GM21447 (cell line): ENCODE measurements around the gene NHLH1.
"Not testable (repeated sequence)": the region's sequence is repeated elsewhere in the genome, so short reads cannot be mapped to it uniquely, and the experiment has no call there.

ENCODE experiments used
- ATAC-seq: cut with Tn5 transposase; IDR thresholded peaks from one replicate; pipeline ENCODE4 v1.9.1; 2021; ENCODE audit not compliant: unreplicated experiment

NHLH1 gene

DNA sequence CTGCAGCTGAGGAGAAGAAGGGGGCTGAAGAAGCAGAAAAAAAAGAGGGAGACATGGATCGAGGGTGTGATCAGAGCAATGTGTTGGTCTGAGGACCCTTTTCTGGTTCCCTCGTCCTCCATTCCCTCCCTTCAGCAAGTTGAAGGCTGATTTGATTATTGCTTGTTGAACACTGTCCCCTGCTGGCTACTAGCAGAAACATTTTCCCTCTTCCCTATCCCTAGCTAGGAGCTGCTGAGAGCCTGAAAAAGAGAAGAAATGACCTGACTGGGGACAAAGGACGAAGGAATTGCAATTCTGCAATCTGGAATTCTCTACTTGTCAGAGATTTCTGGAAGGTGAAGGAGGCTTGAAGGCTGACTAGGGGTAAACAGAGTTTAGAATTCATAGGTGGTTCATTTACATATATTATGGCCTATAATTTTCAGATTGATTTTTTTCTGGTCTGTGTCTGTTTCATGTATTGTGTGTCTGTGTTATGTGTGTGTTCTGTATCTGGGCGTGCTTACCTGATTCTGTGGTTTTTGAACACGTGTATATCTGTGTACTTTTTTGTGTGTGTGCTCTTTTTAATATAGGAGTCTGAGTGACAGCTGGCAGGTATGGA, 9.8 kb downstream of the NHLH1 start:
- ATAC-seq, result no peak

DNA sequence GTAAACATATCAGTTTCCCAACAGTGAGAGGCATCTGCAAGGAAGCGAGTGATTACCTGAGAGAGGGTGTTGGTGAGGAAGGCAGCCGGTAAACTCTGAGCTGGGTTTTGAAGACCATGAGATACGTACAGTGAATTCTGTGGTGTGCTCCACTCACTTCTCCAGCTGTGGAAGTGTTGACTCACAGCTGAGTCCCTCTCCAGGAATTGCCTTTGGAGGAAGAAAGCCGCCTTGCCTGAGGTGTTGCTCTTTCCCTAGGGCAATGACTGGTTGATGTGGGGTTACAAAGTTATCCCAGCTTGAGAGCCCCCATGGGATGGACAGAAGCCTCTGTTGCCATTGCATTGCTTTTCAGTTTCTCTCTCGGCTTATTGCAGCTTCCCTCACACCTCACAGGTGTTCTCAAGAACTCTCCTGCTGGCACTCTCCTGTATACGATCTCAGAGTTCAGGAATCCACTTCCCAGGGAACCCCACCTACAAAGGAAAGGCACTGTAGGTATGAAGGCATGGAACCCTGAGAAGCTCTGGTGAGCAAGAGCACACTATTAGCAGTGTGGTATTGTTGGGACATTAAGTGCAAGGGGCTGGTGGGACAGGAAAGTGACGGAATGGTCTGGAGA, 10.8 kb downstream of the NHLH1 start:
- no peak for ATAC-seq

DNA sequence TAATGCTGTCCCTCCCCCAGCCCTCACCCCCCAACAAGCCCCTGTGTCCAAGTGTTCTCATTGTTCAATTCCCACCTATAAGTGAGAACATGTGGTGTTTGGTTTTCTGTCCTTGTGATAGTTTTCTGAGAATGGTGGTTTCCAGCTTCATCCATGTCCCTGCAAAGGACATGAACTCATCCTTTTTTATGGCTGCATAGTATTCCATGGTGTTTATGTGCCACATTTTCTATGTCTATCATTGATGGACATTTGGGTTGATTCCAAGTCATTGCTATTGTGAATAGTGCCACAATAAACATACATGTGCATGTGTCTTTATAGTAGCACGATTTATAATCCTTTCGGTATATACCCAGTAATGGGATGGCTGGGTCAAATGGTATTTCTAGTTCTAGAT, 17.9 kb downstream of the NHLH1 start:
- not testable (repeated sequence) for ATAC-seq

DNA sequence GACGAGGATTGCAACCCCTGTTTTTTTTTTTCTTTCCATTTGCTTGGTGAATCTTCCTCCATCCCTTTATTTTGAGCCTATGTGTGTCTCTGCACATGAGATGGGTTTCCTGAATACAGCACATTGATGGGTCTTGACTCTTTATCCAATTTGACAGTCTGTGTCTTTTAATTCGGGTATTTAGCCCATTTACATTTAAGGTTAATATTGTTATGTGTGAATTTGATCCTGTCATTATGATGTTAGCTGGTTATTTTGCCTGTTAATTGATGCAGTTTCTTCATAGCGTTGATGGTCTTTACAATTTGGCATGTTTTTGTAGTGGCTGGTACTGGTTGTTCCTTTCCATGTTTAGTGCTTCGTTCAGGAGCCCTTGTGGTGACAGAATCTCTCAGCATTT, 21.5 kb downstream of the NHLH1 start:
- ATAC-seq, result not testable (repeated sequence)

DNA sequence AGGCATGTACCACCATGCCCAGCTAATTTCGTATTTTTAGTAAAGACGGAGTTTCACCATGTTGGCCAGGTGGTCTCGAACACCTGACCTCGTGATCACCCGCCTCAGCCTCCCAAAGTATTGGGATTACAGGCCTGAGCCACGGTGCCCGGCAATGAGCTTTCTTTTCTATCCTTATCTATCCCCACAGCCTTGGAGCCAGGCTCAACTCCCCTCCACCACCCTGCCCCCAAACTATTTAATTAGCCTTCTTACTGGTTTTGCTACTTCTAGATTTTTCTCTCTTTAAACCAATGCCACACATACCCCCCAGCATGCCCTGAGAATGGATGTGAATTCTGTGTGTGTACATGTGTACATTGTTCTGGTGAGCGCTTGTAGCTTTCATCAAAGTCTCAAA, 27.8 kb downstream of the NHLH1 start:
- ATAC-seq, result no peak

DNA sequence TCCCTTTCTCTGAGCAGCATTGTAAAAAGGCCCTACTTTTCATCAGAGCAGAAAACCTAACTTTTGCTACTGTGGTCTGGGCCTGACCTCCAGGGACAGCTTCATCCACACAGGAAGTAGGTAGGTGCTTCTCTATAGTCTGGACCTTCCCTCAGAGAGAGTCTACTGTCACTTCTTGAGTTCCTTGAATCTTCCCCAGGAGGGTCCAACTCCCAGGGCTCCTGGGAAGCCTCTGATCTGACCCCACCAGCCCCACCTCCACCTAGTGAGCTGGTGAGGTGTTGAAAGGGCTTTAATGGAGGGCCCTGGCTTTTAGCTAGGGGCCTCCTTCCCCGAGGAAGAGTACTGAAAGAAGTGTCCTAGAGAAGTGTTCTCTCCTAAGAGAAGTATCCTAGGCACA, 30.8 kb downstream of the NHLH1 start:
- ATAC-seq, result no peak

DNA sequence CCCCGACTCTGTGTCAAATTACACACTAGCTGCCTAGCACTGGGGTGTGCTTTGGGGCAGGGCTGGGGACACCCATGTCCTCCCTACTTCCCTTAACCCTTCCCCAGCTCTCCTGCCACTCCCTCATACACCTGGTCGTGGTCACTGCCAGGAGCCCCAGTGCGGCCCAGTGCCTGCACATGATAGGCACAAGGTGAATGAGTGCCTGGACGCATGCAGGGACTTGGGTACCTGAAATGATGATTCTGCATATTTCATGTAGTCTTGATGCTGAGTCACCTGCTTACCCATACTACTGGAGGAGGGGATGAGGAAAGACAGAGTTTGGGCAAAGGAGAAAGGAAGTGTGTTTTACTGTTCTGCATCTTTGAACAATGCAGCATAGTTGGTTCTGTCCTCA, 32.0 kb downstream of the NHLH1 start:
- ATAC-seq, result no peak

DNA sequence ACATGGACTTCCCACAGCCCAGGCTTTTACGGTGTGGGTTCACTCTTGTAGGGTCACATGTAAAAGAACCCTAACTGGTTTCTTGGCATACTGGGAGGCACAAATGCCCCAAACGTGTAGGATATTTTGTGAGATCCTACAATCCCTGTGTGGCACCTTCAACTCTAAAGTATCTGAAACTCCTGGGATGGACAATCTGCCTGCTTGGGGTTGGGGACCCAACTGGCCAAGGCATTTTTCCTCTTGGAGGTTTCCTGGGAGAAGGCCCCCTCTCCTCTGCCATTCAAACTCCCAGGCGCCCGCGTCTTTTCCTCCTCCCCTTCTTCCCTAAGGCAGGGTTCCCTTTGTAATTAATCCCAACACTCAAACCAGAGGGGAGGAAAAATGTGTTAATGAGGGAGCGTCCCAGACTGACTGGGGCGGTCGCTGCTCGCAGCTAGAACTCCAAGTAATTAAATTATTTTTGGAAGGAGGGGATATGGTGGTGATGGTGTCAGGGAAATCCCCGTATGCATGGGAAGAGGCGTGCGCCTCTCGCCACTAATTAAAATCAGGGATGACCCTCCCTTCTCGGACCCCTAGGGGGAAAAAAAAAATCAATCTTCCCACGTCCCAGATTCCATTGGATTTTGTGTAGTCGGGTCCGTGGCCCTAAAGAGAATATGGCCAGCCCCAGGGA, 32.8 kb downstream of the NHLH1 start:
- ATAC-seq, result no peak

DNA sequence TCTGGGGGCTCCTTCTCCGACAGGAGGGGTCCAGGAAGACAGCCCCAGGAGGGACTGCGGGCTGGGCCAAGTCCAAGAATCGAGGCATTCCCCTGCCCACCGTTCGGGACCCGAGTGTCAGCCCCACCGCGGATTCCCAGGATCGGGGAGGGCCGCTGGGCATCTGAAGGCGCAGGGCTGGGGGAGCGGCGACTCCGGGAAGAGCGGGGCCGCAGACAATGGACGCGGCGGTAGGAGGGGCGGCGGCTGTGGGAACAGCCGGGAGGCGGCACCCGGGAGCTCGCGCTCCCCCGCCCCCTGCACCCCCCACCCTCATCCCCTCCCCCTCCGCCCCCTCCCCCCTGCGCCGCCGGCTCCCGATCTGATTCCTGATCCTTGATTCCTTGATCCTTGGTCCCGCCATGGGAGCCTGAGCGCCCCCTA, 33.4 kb downstream of the NHLH1 start, which contains the start of gene VANGL2:
TSS of gene VANGL2 (plus strand) at position 342 of the 423 bp plus-strand sequence. CDS start 15,274 bp downstream, outside the sequence.
- ATAC-seq, result no peak

DNA sequence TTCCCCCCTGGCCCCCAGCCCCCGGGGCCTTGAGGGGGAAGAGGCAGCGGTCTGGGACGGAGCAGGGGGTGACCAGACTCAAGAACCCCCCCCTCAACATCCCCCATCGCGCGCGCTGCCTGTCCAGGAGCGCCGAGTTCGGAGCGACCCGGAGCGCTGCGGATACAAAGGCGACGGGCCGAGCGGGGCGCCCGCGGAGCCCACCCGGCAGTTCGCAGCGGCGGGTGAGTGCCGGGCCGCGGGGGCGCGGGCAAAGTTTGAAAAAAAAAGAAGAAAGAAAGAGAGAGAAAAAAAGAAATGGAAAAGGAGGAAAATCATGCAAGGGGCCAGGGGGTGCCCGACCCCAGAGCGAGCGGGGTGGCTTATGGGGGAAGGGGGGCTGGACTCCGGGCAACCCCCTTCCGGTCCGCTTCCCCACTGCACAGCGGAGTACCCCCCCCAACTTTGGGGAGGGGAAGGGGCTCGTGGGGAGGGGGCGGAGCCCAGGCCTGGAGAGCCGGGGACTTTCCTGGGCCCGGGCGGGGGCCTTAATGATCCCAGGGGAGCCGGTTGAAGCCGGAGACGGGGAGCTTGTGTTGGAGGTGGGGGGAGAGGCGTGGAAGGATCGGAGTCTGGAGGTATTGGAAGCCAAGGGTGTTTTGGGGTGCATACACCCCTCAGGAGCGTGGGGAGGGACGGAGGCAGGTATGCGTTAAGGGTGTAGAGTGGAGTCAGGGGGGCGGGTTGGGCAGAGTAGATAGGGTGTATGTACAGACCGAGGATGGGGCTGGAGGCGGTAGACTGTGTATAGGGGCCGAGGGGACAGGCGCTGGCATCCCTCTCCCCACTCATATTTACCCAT, 34.0 kb downstream of the NHLH1 start:
- ATAC-seq, result no peak

DNA sequence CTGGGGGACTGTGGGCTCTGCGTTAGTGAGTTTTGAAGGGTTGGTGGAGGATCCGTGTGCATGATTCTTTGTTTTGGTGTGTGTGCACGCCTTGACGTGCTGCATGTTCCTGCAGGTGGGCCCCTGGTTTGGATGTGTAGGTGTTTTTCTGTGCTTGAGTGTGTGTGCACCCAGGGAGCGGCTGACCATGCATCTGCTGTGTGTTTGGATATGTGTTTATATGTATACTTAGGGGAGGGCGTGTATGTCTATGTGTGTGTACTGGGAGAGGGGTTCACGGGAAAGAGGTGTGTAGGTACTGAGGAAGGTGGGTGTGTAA, 34.6 kb downstream of the NHLH1 start:
- no peak for ATAC-seq

DNA sequence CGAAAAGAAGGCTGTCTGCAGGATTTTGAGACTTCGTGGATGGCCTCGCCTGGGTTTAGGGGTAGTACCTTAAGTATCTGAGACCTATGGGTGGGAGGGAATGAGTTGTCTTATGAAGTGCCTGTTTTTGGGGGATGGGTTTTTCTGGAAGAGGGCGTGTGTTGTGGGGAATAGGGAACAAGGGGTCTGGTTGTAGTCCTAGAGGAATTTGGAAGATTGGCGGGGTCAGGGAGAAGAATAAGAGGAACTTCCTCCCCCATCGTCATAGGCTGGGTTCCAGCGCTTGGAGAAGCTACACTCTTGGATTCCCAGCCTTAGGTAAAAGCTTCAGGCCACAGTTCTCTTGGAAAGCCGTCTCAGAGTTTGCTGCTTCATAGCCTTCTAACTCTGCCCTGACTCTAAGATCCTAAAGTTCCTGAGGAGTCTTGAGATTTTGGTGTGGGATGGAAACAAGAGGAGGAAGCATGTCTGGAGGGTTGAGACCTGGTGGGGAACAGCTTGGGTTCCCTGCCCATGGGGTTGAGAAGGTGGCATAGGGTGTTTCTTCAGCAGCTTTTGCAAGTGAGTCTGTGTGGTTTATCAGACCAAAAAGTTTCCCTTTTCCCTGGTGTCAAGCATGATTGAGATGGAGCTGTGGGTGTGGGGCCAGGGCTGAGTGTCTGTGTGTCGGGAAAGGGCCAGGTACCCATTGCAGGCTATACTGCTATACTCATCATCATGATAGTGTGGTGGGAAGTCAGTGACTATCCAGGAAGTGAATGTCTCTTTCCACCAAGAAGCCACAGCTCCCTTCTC, 35.3 kb downstream of the NHLH1 start:
- ATAC-seq, result no peak

DNA sequence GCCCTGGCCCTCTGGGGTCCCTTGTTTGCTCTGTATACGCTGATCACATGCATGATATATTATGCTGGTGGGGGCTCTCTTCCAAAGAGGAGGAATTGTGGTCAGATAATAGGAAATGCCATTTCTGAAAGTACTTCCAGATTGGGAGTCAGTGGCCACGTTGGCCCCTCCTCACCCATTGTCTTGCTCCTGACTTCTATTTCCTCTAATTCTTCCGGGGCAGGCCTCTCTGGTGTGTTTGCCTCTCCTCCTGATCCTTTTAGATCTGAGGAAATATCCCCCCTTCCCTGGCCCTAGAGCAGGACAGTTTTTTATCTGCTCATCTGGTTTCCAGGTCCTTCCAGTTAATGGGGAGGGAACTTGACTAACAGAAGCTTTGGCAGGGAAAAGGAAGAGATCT, 36.4 kb downstream of the NHLH1 start:
- ATAC-seq, result no peak

DNA sequence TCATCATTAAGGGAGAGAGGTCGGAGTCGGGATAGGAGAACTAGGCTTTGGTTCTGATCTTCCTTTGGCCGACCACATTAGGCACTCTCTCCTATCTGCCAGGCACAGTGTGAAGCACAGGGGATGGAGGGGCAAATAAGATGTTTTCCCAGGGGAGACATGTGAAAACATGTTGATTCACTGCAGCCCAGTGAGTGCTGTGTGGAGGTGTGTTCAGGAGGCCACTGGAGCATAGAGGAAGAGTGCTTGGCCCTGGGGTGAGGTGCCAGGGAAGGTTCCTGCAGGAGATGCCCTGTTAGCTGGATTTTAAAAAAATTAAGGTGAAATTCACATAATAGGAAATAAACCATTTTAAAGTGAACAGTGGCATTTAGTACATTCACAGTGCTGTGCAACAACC, 37.2 kb downstream of the NHLH1 start:
- ATAC-seq, result no peak

DNA sequence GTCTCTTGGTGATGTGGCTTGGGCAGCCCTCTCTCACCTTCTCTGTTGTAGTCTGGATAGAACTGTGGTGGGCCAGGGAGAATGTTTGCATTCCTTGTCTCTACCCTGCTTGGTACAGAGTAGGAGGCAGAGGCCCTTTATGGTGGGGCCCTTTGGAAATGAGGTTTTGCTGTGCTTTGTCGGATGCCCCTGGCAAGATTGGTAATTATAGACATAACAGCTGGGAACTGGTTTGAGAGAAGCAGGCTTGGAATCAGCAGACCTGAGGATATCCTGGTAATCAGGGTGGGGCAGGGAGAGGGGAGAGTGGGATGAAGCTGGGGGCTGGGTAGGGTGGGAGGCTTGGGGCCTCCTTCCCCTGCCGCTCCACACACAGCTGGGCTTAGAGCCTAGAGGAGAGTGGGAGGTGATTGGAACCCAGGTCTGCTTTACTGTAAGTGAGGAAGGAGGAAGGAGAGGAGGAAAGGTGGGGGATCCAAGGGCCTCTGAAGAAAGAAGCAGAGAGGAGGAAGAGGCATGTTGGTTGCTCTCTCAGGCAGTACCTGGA, 38.5 kb downstream of the NHLH1 start:
- ATAC-seq, result no peak

DNA sequence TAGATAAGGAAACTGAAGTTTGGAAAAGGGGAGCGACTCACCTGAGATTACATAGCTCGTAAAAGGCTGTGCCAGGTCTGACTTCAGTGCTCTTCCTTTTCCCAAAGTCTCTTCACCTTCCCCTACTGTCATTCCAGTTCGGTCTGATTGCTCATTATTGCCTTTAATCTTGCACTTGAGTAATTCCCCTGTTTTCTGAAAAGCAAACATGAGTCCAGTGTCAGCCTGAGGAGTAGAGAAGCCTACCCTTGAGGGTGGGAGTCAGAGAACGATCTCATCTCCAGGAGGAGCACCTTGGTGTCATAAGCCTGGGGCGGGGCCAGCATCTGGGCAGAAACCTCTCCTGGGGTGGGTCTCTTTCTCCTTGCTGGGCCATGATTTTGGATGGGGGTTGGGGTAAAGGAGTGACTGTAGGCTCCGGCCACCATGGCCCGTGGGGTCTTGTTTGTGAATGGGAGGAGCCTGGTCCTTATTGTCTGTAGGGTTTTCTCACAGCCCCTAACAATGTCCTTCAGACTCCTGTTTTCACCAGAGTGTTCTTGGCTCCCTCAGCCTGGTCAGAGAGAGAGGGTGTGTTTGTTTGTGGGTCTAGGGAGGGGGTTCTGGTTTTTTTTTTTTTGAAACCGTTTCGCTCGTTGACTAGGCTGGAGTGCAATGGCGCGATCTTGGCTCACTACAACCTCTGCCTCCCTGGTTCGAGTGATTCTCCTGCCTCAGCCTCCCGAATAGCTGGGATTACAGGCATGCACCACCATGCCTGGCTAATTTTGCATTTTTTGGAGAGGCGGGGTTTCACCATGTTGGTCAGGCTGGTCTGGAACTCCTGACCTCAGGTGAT, 39.5 kb downstream of the NHLH1 start:
- no peak for ATAC-seq

DNA sequence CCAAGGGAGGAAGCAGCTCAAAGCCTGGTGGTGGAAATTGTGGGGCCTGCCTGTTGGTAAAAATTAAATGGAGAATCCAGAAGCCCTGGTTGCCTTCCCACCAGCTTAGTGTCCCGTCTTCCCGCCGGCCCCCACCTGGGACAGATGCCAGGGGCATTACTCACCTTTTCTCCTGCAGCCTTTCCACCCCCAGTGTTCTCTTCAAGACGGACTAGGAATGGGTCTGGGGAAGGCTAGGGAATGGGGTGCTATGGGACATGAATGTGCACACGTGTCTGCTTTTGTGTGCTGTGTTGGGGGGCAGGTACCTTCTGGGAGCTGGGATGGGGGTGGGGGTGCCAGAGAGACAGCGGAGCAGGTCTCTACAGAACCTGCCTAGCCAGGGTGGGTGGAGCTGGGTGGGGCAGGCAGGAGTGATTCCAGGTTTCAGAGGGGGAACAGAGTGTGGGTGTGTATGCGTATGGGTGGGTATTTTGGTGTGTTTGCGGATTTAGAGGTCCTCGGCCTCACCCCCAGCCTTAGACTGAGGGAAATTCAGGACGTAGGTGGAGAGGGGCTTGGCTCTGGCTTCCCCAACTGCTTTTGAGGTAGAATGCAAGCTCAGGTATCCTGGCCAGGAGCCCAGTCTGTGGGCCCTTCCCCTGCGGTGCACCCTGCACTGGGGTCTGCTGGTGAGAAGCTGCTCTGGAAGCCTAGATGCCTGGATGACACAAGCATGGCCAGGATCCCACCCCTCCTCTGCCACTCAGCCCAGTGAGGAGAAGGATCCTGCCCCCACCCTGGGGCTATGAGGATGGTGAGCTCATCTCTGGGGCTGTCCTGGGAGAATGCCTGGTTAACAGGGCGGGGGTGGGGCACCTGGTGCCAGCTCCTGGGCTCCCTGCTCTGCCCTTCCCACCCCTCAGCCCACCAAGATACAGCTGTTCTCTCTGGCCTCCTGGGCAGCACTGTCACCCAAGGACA, 41.2 kb downstream of the NHLH1 start:
- ATAC-seq, result no peak

DNA sequence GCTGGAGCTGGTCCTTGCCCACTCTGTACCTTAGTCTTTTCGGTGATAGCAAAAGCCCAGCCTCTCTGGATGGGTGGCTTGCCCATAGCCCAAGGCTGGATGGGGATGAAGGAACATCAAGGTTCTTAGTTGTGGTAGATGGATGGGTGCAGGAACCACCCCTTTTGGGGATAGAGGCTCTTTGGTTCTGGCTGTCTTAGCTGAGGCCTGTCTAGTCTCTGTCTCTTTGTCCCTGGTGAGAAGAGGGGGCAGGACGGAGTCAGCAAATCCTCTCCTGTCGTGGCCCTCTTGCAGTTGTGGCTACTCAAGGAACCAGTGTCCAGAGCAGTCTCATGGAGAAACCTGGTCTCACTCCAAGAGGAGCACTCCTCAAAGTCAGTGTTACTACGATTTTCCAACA, 42.0 kb downstream of the NHLH1 start:
- ATAC-seq, result no peak

DNA sequence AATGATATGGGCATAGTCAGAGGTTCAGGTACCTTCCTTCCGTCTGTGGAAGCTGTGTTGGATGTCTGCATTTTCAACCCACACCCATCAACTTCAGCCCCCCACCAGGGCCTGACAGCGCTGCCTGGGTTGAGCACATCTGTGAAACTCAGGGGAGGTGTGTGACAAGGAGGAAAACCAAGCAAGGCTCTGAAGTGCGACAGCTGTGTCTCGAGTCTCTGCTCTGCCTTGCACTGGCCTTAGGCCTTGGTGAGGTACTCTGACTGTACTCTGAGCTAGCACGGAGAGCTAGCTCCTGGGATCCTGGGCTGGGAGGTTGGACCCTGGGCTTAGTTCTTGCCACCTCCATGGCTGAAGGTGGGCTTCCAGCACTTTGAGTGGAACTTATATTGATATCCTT, 42.6 kb downstream of the NHLH1 start:
- ATAC-seq, result no peak
